Spleen (tissue), 7 donors: ENCODE data around the gene RPLP2.
A peak's percentile ranks its signal among the peaks of the same experiment; 100 is the strongest.

Experiments
- POLR2A ChIP-seq, 3 donors: fragments of 450-650 bp; IDR thresholded peaks; one replicate each; pipeline ENCODE4 v1.5.1; 2017; ENCODE audit warnings: antibody characterized with exemption in 3 of 3, mild to moderate bottlenecking in 1 of 3
- POLR2AphosphoS5 ChIP-seq, 3 donors: sonication (generic); formaldehyde crosslinking; IDR thresholded peaks; one replicate each; pipeline ENCODE4 v1.5.1; 2017; ENCODE audit warnings: antibody characterized with exemption in 3 of 3
- TF ChIP-seq, protein P1 (sequence below), 11 experiments: fragments of 200-600 bp in 7 of 11; fragments of 450-650 bp in 4 of 11; sonication (generic) in 4 of 11; IDR thresholded peaks in 8 of 11; conservative IDR thresholded peaks in 3 of 11; 1 replicate in 7 of 11; 2 replicates in 4 of 11; pipeline versions ENCODE4 v1.4.0 to v1.8.0; 2016 to 2021; ENCODE audit warnings: antibody characterized with exemption in 11 of 11, inconsistent platforms in 4 of 11, mild to moderate bottlenecking in 1 of 11
- donor health status: DM: no; HTN: no; CAD: no; lungs with moderate emphysema.
- donor health status: DM: no; HTN: no; CAD: no.
- donor health status: DM: no; HTN: no; CAD: no.

DNA sequence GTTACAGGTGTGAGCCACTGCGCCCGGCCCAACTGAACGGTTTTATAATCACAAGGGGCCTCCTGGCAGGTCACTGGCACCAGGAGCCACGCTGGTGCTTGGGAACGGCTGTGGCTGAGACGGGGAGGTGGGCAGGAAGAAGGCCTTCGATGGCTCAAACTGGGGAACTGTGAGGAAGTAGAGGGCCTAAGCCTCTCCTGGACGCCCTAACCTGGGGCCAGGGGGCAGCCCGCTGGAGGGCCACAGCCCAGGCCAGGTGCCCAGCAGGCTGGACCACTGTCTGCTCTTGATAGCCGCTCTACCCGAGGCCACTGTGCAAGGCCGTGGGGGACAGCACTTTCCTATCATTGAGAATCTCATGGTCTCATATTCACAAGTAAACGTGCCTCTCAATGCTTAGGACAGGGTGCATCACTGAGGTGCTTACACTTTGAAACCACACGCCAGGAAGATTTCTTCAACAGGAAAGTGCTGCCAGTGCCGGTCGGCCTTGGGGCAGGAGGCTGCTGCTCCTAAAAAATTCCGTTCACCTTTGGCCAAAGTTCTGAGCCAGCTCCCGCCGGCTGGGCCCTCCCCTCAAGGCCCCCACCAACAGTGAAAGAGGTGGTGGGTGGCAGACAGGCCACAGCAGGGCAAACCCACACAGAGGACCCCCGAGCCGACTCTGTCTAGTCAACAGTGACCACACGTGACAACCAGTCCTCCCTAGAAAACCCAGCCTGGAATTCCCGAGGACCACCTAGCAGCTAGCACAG, 39.7 kb upstream of the RPLP2 start:
- TF ChIP-seq POLR2A (IDR thresholded peaks at IDR 0.05): no peak
- TF ChIP-seq, protein P1, sequence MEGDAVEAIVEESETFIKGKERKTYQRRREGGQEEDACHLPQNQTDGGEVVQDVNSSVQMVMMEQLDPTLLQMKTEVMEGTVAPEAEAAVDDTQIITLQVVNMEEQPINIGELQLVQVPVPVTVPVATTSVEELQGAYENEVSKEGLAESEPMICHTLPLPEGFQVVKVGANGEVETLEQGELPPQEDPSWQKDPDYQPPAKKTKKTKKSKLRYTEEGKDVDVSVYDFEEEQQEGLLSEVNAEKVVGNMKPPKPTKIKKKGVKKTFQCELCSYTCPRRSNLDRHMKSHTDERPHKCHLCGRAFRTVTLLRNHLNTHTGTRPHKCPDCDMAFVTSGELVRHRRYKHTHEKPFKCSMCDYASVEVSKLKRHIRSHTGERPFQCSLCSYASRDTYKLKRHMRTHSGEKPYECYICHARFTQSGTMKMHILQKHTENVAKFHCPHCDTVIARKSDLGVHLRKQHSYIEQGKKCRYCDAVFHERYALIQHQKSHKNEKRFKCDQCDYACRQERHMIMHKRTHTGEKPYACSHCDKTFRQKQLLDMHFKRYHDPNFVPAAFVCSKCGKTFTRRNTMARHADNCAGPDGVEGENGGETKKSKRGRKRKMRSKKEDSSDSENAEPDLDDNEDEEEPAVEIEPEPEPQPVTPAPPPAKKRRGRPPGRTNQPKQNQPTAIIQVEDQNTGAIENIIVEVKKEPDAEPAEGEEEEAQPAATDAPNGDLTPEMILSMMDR (IDR thresholded peaks at IDR 0.05 in 8 of 11, conservative IDR thresholded peaks at IDR 0.05 in 3 of 11): no peak
- TF ChIP-seq POLR2AphosphoS5 (IDR thresholded peaks at IDR 0.05): peak in 1 of 3 donors; percentile 9
